Type B pancreatic cell (in vitro differentiated cells): ENCODE data around the gene RALGPS1. TPM values are rescaled to one million over a fixed set of nuclear protein-coding genes. Genes with fewer than 3 reads are reported as not detected.

ENCODE experiments used
- DNase-seq: peaks from one replicate; pipeline ENCODE4 v3.0.0; 2021; ENCODE audit warnings: mixed read lengths; ENCODE audit not compliant: unreplicated experiment; ENCODE audit errors: extremely low spot score
- H3K27ac Mint-ChIP-seq: 2 replicates; pipeline ENCODE4 v1.8.0; 2021; ENCODE audit warnings: mild to moderate bottlenecking, mixed read lengths
- H3K27me3 Mint-ChIP-seq: 2 replicates; pipeline ENCODE4 v1.8.0; 2021; ENCODE audit warnings: mixed read lengths
- H3K36me3 Mint-ChIP-seq: 2 replicates; pipeline ENCODE4 v1.8.0; 2021; ENCODE audit warnings: mixed read lengths
- H3K4me1 Mint-ChIP-seq: one replicate; pipeline ENCODE4 v1.8.0; 2021; ENCODE audit warnings: mixed read lengths; ENCODE audit not compliant: unreplicated experiment
- H3K4me3 Mint-ChIP-seq: 2 replicates; pipeline ENCODE4 v1.8.0; 2021; ENCODE audit warnings: mild to moderate bottlenecking, mixed read lengths
- H3K9me3 Mint-ChIP-seq: 2 replicates; pipeline ENCODE4 v1.8.0; 2021; ENCODE audit warnings: mixed read lengths
- CTCF ChIP-seq: fragments of 200-600 bp; sonication (generic); conservative IDR thresholded peaks from 2 replicates; pipeline ENCODE4 v1.5.0; 2021; ENCODE audit warnings: antibody characterized with exemption, mild to moderate bottlenecking
- total RNA-seq: library from RNA; stranded (reverse); gene quantifications from 2 replicates; pipeline ENCODE4 v1.2.1, GENCODE V29; 2021; ENCODE audit warnings: low replicate concordance

RALGPS1 gene
- total RNA-seq, 1 donor from 2014 or later: 16.7 TPM

- DNase-seq: no peak
- Mint-ChIP-seq H3K27me3 (no peaks in the 10 kb centered on the region), H3K4me3 (no peak overlapping the region), H3K4me1 (peaks cover 13% of the 10 kb centered on the region), H3K9me3 (no peaks in the 10 kb centered on the region), H3K27ac (no peak overlapping the region), H3K36me3 (no peaks in the 10 kb centered on the region)
- no peak for TF ChIP-seq CTCF
Observed at GRCh38 chr9:127153501-127153900, 238.9 kb downstream of the RALGPS1 start.

DNA sequence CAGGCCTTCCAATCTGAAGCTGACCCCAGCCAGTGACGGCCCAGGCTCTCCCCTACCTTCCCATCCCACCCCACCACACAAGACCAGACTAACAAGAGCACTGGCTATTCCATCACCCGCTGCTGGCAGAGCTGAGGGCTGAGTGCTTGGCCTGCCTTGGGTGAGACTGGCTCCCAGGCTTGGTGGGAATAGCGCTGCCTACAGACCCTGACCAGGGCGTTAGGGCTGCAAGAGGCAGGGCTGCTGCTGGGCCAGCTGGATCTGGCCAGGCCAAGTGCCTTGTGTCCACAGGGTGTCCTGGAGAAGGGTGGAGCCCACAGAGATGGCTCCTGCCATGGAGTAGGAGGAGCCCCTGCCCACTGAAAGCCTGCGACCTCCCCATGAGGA lies 239.4 kb downstream of the RALGPS1 start:
- DNase-seq: no peak
- Mint-ChIP-seq H3K27me3 (no peaks in the 10 kb centered on the region), H3K9me3 (no peaks in the 10 kb centered on the region), H3K36me3 (no peaks in the 10 kb centered on the region), H3K4me1 (peaks cover 13% of the 10 kb centered on the region), H3K4me3 (no peak overlapping the region), H3K27ac (no peak overlapping the region)
- TF ChIP-seq CTCF: no peak

- TF ChIP-seq CTCF: no peak
- no peaks in the 10 kb centered on the region for H3K27me3 Mint-ChIP-seq
- no peaks in the 10 kb centered on the region for H3K36me3 Mint-ChIP-seq
- peak overlapping the region; percentile 39 for H3K27ac Mint-ChIP-seq
- H3K4me3 Mint-ChIP-seq: no peak overlapping the region
- peaks cover 19% of the 10 kb centered on the region for H3K4me1 Mint-ChIP-seq
- no peaks in the 10 kb centered on the region for H3K9me3 Mint-ChIP-seq
- no peak for DNase-seq
Observed at GRCh38 chr9:127154390-127155191, 240.0 kb downstream of the RALGPS1 start.

GRCh38 chr9:127155314-127155960 lies 240.9 kb downstream of the RALGPS1 start:
- TF ChIP-seq CTCF: no peak
- DNase-seq: peak; percentile 44
- Mint-ChIP-seq H3K9me3 (no peaks in the 10 kb centered on the region), H3K36me3 (no peaks in the 10 kb centered on the region), H3K4me1 (peaks cover 22% of the 10 kb centered on the region), H3K4me3 (no peak overlapping the region), H3K27ac (peak overlapping the region; percentile 39), H3K27me3 (no peaks in the 10 kb centered on the region)

DNA sequence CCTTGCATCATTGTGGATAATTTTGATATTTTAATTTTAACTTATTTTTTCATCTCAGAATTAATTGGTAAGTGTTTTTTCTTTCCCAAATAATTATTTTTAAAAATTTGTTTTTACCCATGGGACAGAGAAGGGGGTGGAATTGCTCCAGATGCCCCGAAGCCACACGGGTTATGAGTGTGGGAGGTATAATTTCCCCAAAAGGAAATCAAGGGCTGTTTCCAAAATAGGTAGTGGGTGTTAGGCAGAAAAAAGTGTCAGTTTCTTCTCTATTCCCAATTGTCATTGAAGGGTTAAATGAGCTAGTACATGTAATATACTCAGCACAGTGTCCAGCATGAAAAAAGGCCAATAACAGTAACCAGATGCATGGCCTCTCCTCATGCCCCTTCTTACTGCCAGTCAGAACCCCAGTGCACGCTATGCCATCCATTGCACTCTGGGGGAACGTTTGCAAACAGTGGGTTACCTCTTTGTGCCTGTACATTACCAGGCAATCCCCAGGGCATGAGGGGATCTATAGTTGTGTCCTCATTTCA lies 244.3 kb downstream of the RALGPS1 start:
- Mint-ChIP-seq H3K4me1 (peaks cover 22% of the 10 kb centered on the region), H3K36me3 (no peaks in the 10 kb centered on the region), H3K4me3 (no peak overlapping the region), H3K27me3 (no peaks in the 10 kb centered on the region), H3K9me3 (no peaks in the 10 kb centered on the region), H3K27ac (no peak overlapping the region)
- TF ChIP-seq CTCF: no peak
- DNase-seq: no peak
